Peyer's patch (tissue), 4 donors: Measurements from ENCODE around the gene GUCA2A. TPM values are rescaled to one million over a fixed set of nuclear protein-coding genes. Genes with fewer than 3 reads are reported as not detected.

Experiments used
- DNase-seq, 3 donors: peaks; one replicate each; pipeline ENCODE4 v3.0.0-alpha.2; 2017 to 2019
- H3K27ac ChIP-seq, 4 donors: fragments of 200-600 bp; sonication (generic); one replicate each; pipeline ENCODE4 v1.5.1; 2016 to 2019
- H3K27me3 ChIP-seq, 2 donors: fragments of 200-600 bp; sonication (generic); one replicate each; pipeline ENCODE4 v1.5.1; 2019
- H3K36me3 ChIP-seq, 3 donors: fragments of 200-600 bp; sonication (generic); one replicate each; pipeline ENCODE4 v1.5.1; 2016 to 2019
- H3K4me1 ChIP-seq, 4 donors: fragments of 200-600 bp; sonication (generic); one replicate each; pipeline ENCODE4 v1.5.1; 2016 to 2019
- H3K4me3 ChIP-seq, 4 donors: fragments of 200-600 bp; sonication (generic); 1 replicate in 3 of 4; 2 replicates in 1 of 4; pipeline ENCODE4 v1.5.1; 2016 to 2019; ENCODE audit warnings: mild to moderate bottlenecking in 1 of 4
- H3K9me3 ChIP-seq, 4 donors: fragments of 200-600 bp; sonication (generic); one replicate each; pipeline ENCODE4 v1.5.1; 2016 to 2019; ENCODE audit warnings: mild to moderate bottlenecking in 1 of 4
- CTCF ChIP-seq, 6 experiments: fragments of 450-650 bp in 4 of 6; fragments of 200-600 bp in 2 of 6; sonication (generic) in 1 of 6; IDR thresholded peaks; one replicate each; pipeline ENCODE4 v1.5.1; 2017 to 2019; ENCODE audit warnings: antibody characterized with exemption in 6 of 6, mild to moderate bottlenecking in 3 of 6, moderate library complexity in 1 of 6
- POLR2A ChIP-seq, 2 donors: fragments of 450-650 bp; IDR thresholded peaks; one replicate each; pipeline ENCODE4 v1.5.1; 2017; ENCODE audit warnings: antibody characterized with exemption in 2 of 2, mild to moderate bottlenecking in 2 of 2, moderate library complexity in 2 of 2
- total RNA-seq, 4 donors: library from RNA; depleted of rRNA; stranded (reverse); fragments of >200 nt; gene quantifications; one replicate each; pipeline ENCODE4 v1.1.0, GENCODE V29; 2016

Gene GUCA2A
- total RNA-seq, 4 donors from 2014 or later: 27.2 to 4,654 (median 2,038) TPM

- peak within 1 kb of the TSS in 2 of 4 donors; percentile 26 to 40 for H3K4me3 ChIP-seq
- TF ChIP-seq POLR2A (IDR thresholded peaks at IDR 0.05) (no peak), CTCF (IDR thresholded peaks at IDR 0.05) (no peak)
- peaks cover 0 to 26% (median 2%) of the 10 kb centered on the region in 4 donors for H3K4me1 ChIP-seq
- no peaks in the 10 kb centered on the region for H3K27me3 ChIP-seq
- H3K9me3 ChIP-seq: no peaks in the 10 kb centered on the region
- DNase-seq: peak in 2 of 3 donors; percentile 70 to 73
- H3K36me3 ChIP-seq: no peaks in the 10 kb centered on the region
- peak within 1 kb of the TSS in 3 of 4 donors; percentile 57 to 88 (median 85) for H3K27ac ChIP-seq
Measured at GRCh38 chr1:42152907-42153600, 11.5 kb downstream of the GUCA2A start, which contains the start of gene GUCA2B. GUCA2B (plus strand) TSS chr1:42153410; CDS start chr1:42153451, 41 bp downstream.

- H3K27ac ChIP-seq: peak overlapping the region in 2 of 4 donors; percentile 85 to 88
- DNase-seq: peak in 2 of 3 donors; percentile 78 to 82
Measured at GRCh38 chr1:42152119-42152518, 12.4 kb downstream of the GUCA2A start.

GRCh38 chr1:42150651-42151050 lies 13.9 kb downstream of the GUCA2A start:
- peaks cover 0 to 26% (median 2%) of the 10 kb centered on the region in 4 donors for H3K4me1 ChIP-seq
- no peak for DNase-seq
- H3K27me3 ChIP-seq: no peaks in the 10 kb centered on the region
- no peaks in the 10 kb centered on the region for H3K9me3 ChIP-seq
- H3K4me3 ChIP-seq: no peak overlapping the region
- no peak overlapping the region for H3K27ac ChIP-seq
- H3K36me3 ChIP-seq: no peaks in the 10 kb centered on the region
- TF ChIP-seq CTCF (IDR thresholded peaks at IDR 0.05) (no peak), POLR2A (IDR thresholded peaks at IDR 0.05) (no peak)

More at GRCh38 chr1:42152119-42152518, 12.4 kb downstream of the GUCA2A start:
- no peaks in the 10 kb centered on the region for H3K9me3 ChIP-seq
- no peaks in the 10 kb centered on the region for H3K27me3 ChIP-seq
- H3K4me1 ChIP-seq: peaks cover 0 to 26% (median 2%) of the 10 kb centered on the region in 4 donors
- H3K36me3 ChIP-seq: no peaks in the 10 kb centered on the region
- H3K4me3 ChIP-seq: no peak overlapping the region
- TF ChIP-seq POLR2A (IDR thresholded peaks at IDR 0.05) (no peak), CTCF (IDR thresholded peaks at IDR 0.05) (peak in 1 of 6 experiments; percentile 3)

GRCh38 chr1:42148166-42148565 lies 16.4 kb downstream of the GUCA2A start:
- no peak for DNase-seq
- no peaks in the 10 kb centered on the region for H3K36me3 ChIP-seq
- no peak overlapping the region for H3K4me3 ChIP-seq
- H3K27ac ChIP-seq: no peak overlapping the region
- H3K27me3 ChIP-seq: no peaks in the 10 kb centered on the region
- H3K9me3 ChIP-seq: no peaks in the 10 kb centered on the region
- no peak for TF ChIP-seq CTCF (IDR thresholded peaks at IDR 0.05)
- no peak for TF ChIP-seq POLR2A (IDR thresholded peaks at IDR 0.05)
- peaks cover 0 to 18% (median 2%) of the 10 kb centered on the region in 4 donors for H3K4me1 ChIP-seq

DNA sequence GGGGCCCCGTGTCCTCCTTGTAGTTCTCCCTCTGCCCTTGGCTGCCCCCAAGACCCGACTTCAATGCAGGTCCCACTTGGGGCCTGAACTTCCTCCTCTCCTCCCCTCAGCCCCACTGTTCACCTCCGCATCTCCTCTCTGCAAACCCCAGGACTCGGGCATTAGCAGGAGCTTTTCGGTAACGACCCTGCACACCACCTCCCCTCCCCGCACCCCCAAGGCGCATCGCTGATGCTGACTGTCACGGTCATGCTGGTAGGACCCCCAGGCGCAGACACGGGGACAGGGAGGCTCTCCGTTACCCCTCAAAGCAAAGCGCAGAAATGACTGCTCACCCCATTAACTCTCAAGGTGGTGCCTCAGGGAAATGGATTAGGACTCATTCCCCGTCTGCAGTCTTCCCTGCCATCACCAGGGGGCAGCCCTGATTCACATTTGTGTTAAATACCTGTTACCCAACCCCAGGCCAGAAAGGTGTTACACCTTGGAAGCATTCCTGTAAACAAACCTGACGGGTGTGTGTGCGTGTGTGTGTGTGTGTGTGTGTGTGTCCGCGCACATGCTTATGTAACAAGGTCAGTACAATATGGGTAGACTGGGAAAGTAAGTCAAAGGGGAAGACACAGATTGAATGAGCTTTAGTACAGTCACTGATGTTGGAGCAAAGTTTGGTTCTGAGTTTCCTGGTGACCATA lies 17.8 kb downstream of the GUCA2A start:
- Histone ChIP-seq H3K27me3 (no peaks in the 10 kb centered on the region), H3K4me3 (no peak overlapping the region)

More for the DNA sequence above, 17.8 kb downstream of the GUCA2A start:
- peak; percentile 38 to 90 (median 88) for DNase-seq
- Histone ChIP-seq H3K9me3 (no peaks in the 10 kb centered on the region), H3K4me1 (peaks cover 0 to 9% (median 0%) of the 10 kb centered on the region in 4 donors), H3K27ac (peak overlapping the region in 1 of 4 donors; percentile 6), H3K36me3 (no peaks in the 10 kb centered on the region)
- TF ChIP-seq POLR2A (IDR thresholded peaks at IDR 0.05): no peak
- TF ChIP-seq CTCF (IDR thresholded peaks at IDR 0.05): peak in 4 of 6 experiments; percentile 67 to 98 (median 98)
